K562 (cell line): Measurements from ENCODE around the gene PLEKHB1. TPM values are rescaled to one million over a fixed set of nuclear protein-coding genes. Genes with fewer than 3 reads are reported as not detected.

Experiments used
- ATAC-seq: fragments of 200-7000 bp; cut with Tn5 transposase; 3 replicates; pipeline ENCODE4 v1.9.1; 2020; ENCODE audit warnings: moderate library complexity
- BruUV-seq: library from RNA; stranded (reverse); fragments of 400-500 nt; replicated peaks from 2 replicates; lab custom pipeline; 2021; lab: Mats Ljungman, UMichigan
- CTCF ChIA-PET: fragments of 300-600 bp; formaldehyde crosslinking; extraction: SDS; loops from one replicate; lab custom pipeline; 2021; ENCODE audit warnings: low intra/inter-chr PET ratio; lab: Yijun Ruan, JAX
- POLR2A ChIA-PET: fragments of 300-600, 350-650 bp; sonication (Branson Sonifier 250); formaldehyde crosslinking; extraction: SDS; loops from one replicate; lab custom pipeline; 2021; ENCODE audit warnings: antibody characterized with exemption, inconsistent platforms; lab: Yijun Ruan, JAX
- DNase-seq, 4 experiments: peaks; one replicate each; pipeline versions ENCODE4 v3.0.0 to v3.0.0-alpha.2; 2011 to 2018; ENCODE audit warnings: low spot score in 3 of 4, mixed read lengths in 3 of 4; ENCODE audit errors: extremely low read depth in 1 of 4
- FAIRE-seq: peaks from 2 replicates; lab custom pipeline; 2011; peaks lifted over from hg19 to GRCh38; lab: Jason Lieb, UNC
- H2AFZ ChIP-seq: 2 replicates; pipeline ENCODE4 v1.6.0; 2011; ENCODE audit warnings: low read depth, low read length, control low read depth, inconsistent platforms
- H3K27ac ChIP-seq: fragments of 200-600 bp; 3 replicates; pipeline ENCODE4 v1.8.0; 2011; ENCODE audit warnings: low read depth, mild to moderate bottlenecking, control low read depth, inconsistent platforms, low read length, moderate library complexity, mixed read lengths; ENCODE audit errors: extremely low read depth
- H3K27me3 ChIP-seq, 2 experiments: fragments of 300-600 bp in 1 of 2; 2 replicates in 1 of 2; 3 replicates in 1 of 2; pipeline versions ENCODE4 v1.6.0 to v1.8.0; 2011; ENCODE audit warnings: inconsistent platforms in 2 of 2, low read length in 2 of 2, mild to moderate bottlenecking in 1 of 2, mixed read lengths in 1 of 2, moderate library complexity in 1 of 2; ENCODE audit not compliant: control insufficient read depth in 2 of 2, insufficient read depth in 2 of 2
- H3K36me3 ChIP-seq: fragments of 300-600 bp; 3 replicates; pipeline ENCODE4 v1.8.0; 2011; ENCODE audit warnings: mild to moderate bottlenecking, low read length, inconsistent platforms; ENCODE audit not compliant: control insufficient read depth, insufficient read depth
- H3K4me1 ChIP-seq, 2 experiments: fragments of 200-600 bp in 1 of 2; replicated peaks in 1 of 2; 2 replicates in 1 of 2; 3 replicates in 1 of 2; pipeline versions ENCODE4 v1.5.1 to v1.8.0; 2011; ENCODE audit warnings: inconsistent platforms in 2 of 2, low read length in 2 of 2, mild to moderate bottlenecking in 1 of 2, mixed read lengths in 1 of 2, moderate library complexity in 1 of 2; ENCODE audit not compliant: control insufficient read depth in 2 of 2, insufficient read depth in 2 of 2
- H3K4me2 ChIP-seq: 2 replicates; pipeline ENCODE4 v1.6.1; 2011; ENCODE audit warnings: low read length, control low read depth, inconsistent platforms, mixed read lengths; ENCODE audit not compliant: insufficient read depth
- H3K4me3 ChIP-seq: fragments of 200-600 bp; sonication (generic), shearing (Covaris generic); 2 replicates; pipeline ENCODE4 v1.5.1; 2016; ENCODE audit warnings: control low read depth, inconsistent platforms
- H3K79me2 ChIP-seq: fragments of 200-600 bp; 3 replicates; pipeline ENCODE4 v1.8.0; 2011; ENCODE audit warnings: low read length, inconsistent platforms; ENCODE audit not compliant: control insufficient read depth, insufficient read depth
- H3K9ac ChIP-seq, 2 experiments: 2 replicates each; pipeline versions ENCODE4 v1.6.0 to v1.6.1; 2011; ENCODE audit warnings: low read depth in 2 of 2, low read length in 2 of 2, control low read depth in 1 of 2, inconsistent platforms in 1 of 2, mild to moderate bottlenecking in 1 of 2, mixed read lengths in 1 of 2; ENCODE audit not compliant: insufficient read depth in 1 of 2
- H3K9me1 ChIP-seq: one replicate; pipeline ENCODE4 v1.6.0; 2011; ENCODE audit warnings: inconsistent platforms, mild to moderate bottlenecking, low read length, moderate library complexity; ENCODE audit not compliant: control insufficient read depth, insufficient read depth
- H3K9me3 ChIP-seq: replicated peaks from 2 replicates; pipeline ENCODE4 v1.5.1; 2011; ENCODE audit warnings: low read depth, low read length, inconsistent platforms; ENCODE audit not compliant: control insufficient read depth, insufficient read depth
- H4K20me1 ChIP-seq: replicated peaks from 2 replicates; pipeline ENCODE4 v1.6.1; 2011; ENCODE audit warnings: low read length, inconsistent platforms, mixed read lengths; ENCODE audit not compliant: control insufficient read depth, insufficient read depth
- CEBPB ChIP-seq: fragments of 450-650 bp; IDR thresholded peaks from 2 replicates; pipeline ENCODE4 v1.6.1; 2016; ENCODE audit warnings: missing genetic modification characterization, missing compliant biosample characterization
- CHD1 ChIP-seq: fragments of 200-600 bp; sonication (generic); IDR thresholded peaks from one replicate; pipeline ENCODE4 v1.6.1; 2012; ENCODE audit warnings: mild to moderate bottlenecking, moderate library complexity, low read length, inconsistent platforms
- CTCFL ChIP-seq: IDR thresholded peaks from 2 replicates; pipeline ENCODE4 v1.6.1; 2011; ENCODE audit warnings: borderline replicate concordance, low read depth, mild to moderate bottlenecking, moderate library complexity, low read length; ENCODE audit not compliant: insufficient read depth, poor library complexity, severe bottlenecking
- GABPA ChIP-seq: fragments of 200-800 bp; sonication (Bioruptor generic); conservative IDR thresholded peaks from 2 replicates; pipeline ENCODE4 v1.6.1; 2016; ENCODE audit warnings: low read depth, missing genetic modification characterization, missing compliant biosample characterization
- SMC3 ChIP-seq: conservative IDR thresholded peaks from 2 replicates; pipeline ENCODE4 v1.6.1; 2011; ENCODE audit warnings: low read depth, low read length, improper control_type of control experiment; ENCODE audit not compliant: insufficient read depth
- TEAD1 ChIP-seq, 2 experiments: fragments of 450-650 bp in 1 of 2; sonication (generic) in 1 of 2; formaldehyde crosslinking; IDR thresholded peaks; 2 replicates each; pipeline versions ENCODE4 v1.4.0 to v1.8.0; 2020 to 2022; ENCODE audit warnings: mild to moderate bottlenecking in 2 of 2, missing genetic modification reagents in 1 of 2
- U2AF2 ChIP-seq: fragments of 200-400 bp; formaldehyde crosslinking; optimal IDR thresholded peaks from 2 replicates; pipeline ENCODE3; 2017; ENCODE audit warnings: low read depth, mild to moderate bottlenecking, low read length
- ZBTB9 ChIP-seq: fragments of 450-650 bp; formaldehyde crosslinking; IDR thresholded peaks from 2 replicates; pipeline ENCODE4 v1.4.0; 2020; ENCODE audit warnings: mild to moderate bottlenecking, moderate library complexity
- ZNF133 ChIP-seq: fragments of 250-450 bp; sonication (Bioruptor Pico); IDR thresholded peaks from 2 replicates; pipeline ENCODE4 v1.4.0; 2020; ENCODE audit warnings: mild to moderate bottlenecking
- ZNF384 ChIP-seq: IDR thresholded peaks from 2 replicates; pipeline ENCODE4 v1.6.1; 2012; ENCODE audit warnings: low read depth, low read length, improper control_type of control experiment
- WGBS: fragments of 100-300 bp; shearing (Covaris generic); methylation state at CpG from one replicate; pipeline ENCODE4 v1.1.6; 2016; ENCODE audit warnings: low coverage, mixed read lengths; ENCODE audit not compliant: insufficient coverage; ENCODE audit errors: missing lambda C conversion rate; 5-methylcytosine and 5-hydroxymethylcytosine counted together
- in situ Hi-C: fragments of 300-500 bp; cut with MboI; formaldehyde crosslinking; loops from 4 replicates; pipeline ENCODE4 v1.15.0; 2018; ENCODE audit warnings: inconsistent platforms, mixed read lengths
- intact Hi-C: fragments of 100-400 bp; cut with micrococcal nuclease; formaldehyde crosslinking; loops from 2 replicates; pipeline ENCODE4 v1.14.2; 2022
- polyA plus RNA-seq, 8 experiments: library from polyadenylated mRNA; depleted of rRNA in 4 of 8; stranded (reverse) in 5 of 8; unstranded in 3 of 8; fragments of >200 nt; fragmentation: Nextera tagmentation in 2 of 8; fragmentation: Illumina TruSeq in 1 of 8; extraction: Ambion mirVana in 2 of 8; extraction: Trizol in 1 of 8; gene quantifications; 2 replicates each; pipeline versions ENCODE4 v1.2.1 to v1.2.3, GENCODE V29; 2011 to 2014; ENCODE audit warnings: inconsistent platforms in 1 of 8, missing spikeins in 1 of 8
- total RNA-seq, 7 experiments: library from RNA; depleted of rRNA in 6 of 7; stranded (reverse); fragments of >200 nt in 6 of 7; fragmentation: Illumina TruSeq in 2 of 7; extraction: Trizol in 2 of 7; gene quantifications; 2 replicates each; pipeline versions ENCODE4 v1.2.1 to v1.2.3, GENCODE V29; 2011 to 2021; ENCODE audit warnings: low replicate concordance in 1 of 7
- TF ChIP-seq, protein P1 (sequence below): fragments of 250-450 bp; sonication (Bioruptor Pico); IDR thresholded peaks from 2 replicates; pipeline ENCODE4 v1.4.0; 2020; ENCODE audit warnings: mild to moderate bottlenecking, moderate library complexity, borderline replicate concordance

The PLEKHB1 gene
- total and polyA plus RNA-seq, 9 of the 15 experiments (the other 6 are each of a cell fraction or from before 2014, with no cell fraction given) = 0.07 to 0.62 (median 0.17) TPM; not detected in 2

GRCh38 chr11:73647459-73648100 lies 1.2 kb downstream of the PLEKHB1 start (continued):
- TF ChIP-seq, protein P1, sequence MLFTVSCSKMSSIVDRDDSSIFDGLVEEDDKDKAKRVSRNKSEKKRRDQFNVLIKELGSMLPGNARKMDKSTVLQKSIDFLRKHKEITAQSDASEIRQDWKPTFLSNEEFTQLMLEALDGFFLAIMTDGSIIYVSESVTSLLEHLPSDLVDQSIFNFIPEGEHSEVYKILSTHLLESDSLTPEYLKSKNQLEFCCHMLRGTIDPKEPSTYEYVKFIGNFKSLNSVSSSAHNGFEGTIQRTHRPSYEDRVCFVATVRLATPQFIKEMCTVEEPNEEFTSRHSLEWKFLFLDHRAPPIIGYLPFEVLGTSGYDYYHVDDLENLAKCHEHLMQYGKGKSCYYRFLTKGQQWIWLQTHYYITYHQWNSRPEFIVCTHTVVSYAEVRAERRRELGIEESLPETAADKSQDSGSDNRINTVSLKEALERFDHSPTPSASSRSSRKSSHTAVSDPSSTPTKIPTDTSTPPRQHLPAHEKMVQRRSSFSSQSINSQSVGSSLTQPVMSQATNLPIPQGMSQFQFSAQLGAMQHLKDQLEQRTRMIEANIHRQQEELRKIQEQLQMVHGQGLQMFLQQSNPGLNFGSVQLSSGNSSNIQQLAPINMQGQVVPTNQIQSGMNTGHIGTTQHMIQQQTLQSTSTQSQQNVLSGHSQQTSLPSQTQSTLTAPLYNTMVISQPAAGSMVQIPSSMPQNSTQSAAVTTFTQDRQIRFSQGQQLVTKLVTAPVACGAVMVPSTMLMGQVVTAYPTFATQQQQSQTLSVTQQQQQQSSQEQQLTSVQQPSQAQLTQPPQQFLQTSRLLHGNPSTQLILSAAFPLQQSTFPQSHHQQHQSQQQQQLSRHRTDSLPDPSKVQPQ (CRISPR knock-in tag) = no peak
- TF ChIP-seq, all 486 proteins: peak for 17

GRCh38 chr11:73648121-73648520 lies 1.7 kb downstream of the PLEKHB1 start:
- Histone ChIP-seq H3K9ac (no peak overlapping the region), H3K4me2 (no peak overlapping the region), H3K9me3 (no peaks in the 10 kb centered on the region), H3K9me1 (no peaks in the 10 kb centered on the region), H3K4me1 (peaks cover 0 to 15% of the 10 kb centered on the region in 2 experiments; a peak in 3 of 5 replicates), H3K36me3 (no peaks in the 10 kb centered on the region), H3K27ac (no peak overlapping the region), H2AFZ (no peak overlapping the region), H3K27me3 (peaks cover 35 to 68% of the 10 kb centered on the region in 2 experiments), H4K20me1 (no peaks in the 10 kb centered on the region), H3K79me2 (no peaks in the 10 kb centered on the region), H3K4me3 (no peak overlapping the region)
- ChIA-PET POLR2A (interaction anchor here (0.8 to 1.7 kb wide), 2 partner anchors 12 to 32 kb away, joined by 3 to 9 read pairs; no protein-coding TSS in a partner anchor), CTCF (no interaction called here)
- 34% methylated on average over 9 of the region's 9 CpGs for WGBS
- intact Hi-C loops = no loop called here
- TF ChIP-seq TEAD1 (CRISPR knock-in tag; IDR thresholded peaks at IDR 0.05) (no peak), ZNF133 (no peak), SMC3 (no peak), U2AF2 (no peak), ZNF384 (no peak), CTCFL (no peak), CHD1 (no peak), CEBPB (tag) (no peak), GABPA (tag) (no peak), ZBTB9 (CRISPR knock-in tag) (no peak)
- no peak for DNase-seq
- BruUV-seq = no TSS peak
- no peak for ATAC-seq
- in situ Hi-C loops = no loop called here
- FAIRE-seq = no peak
